Measurements from ENCODE around the gene GLP2R. TPM values are rescaled to one million over a fixed set of nuclear protein-coding genes. Genes with fewer than 3 reads are reported as not detected.

GLP2R gene
- total RNA-seq, 4 donors from 2014 or later: 0.54 to 3.3 (median 1.2) TPM

Other genes with a start within 250 kb of the GLP2R start
- under 1 TPM in 2 of 4 donors, not detected in 2; 0.27 to 0.78 TPM for gene CFAP52, start 249.3 kb upstream of the GLP2R start, total RNA-seq
- gene USP43, start 180.4 kb upstream of the GLP2R start, total RNA-seq: 1 to 10 TPM; 3.0 to 5.1 (median 3.9) TPM
- gene DHRS7C, start 34.3 kb upstream of the GLP2R start, total RNA-seq: not detected
- not detected for gene GSG1L2, start 3.8 kb upstream of the GLP2R start, total RNA-seq
- not detected for gene RCVRN, start 79.3 kb downstream of the GLP2R start, total RNA-seq